ENCODE results near the gene IDS. TPM values are rescaled to one million over a fixed set of nuclear protein-coding genes. Genes with fewer than 3 reads are reported as not detected.
A peak's percentile ranks its signal among the peaks of the same experiment; 100 is the strongest.
"Not testable (repeated sequence)": the region's sequence is repeated elsewhere in the genome, so short reads cannot be mapped to it uniquely, and the experiment has no call there.

The IDS gene
- total RNA-seq, 2 experiments from 2014 or later, result 108 to 109 TPM

- Mint-ChIP-seq H3K4me3 (peak overlapping the region; percentile 16), H3K36me3 (peaks cover 14% of the 10 kb centered on the region), H3K4me1 (peaks cover 38% of the 10 kb centered on the region)
- not testable (repeated sequence) for DNase-seq; H3K9me3 Mint-ChIP-seq; ATAC-seq (ENCODE audit: low read depth); H3K27me3 Mint-ChIP-seq; H3K27ac Mint-ChIP-seq
- POLR2A ChIA-PET, result interaction anchor here (1.2 to 2.6 kb wide), 4 partner anchors 9 to 20 kb away, joined by 3 to 13 read pairs (median 6); partner anchors contain the start of genes EOLA1 and IDS
Observed at GRCh38 chrX:149520636-149521277, 15.7 kb upstream of the IDS start.

- DNase-seq (no peak), ATAC-seq (ENCODE audit: low read depth) (no peak)
- H3K9me3 Mint-ChIP-seq, result peaks cover 1% of the 10 kb centered on the region
- H3K27me3 Mint-ChIP-seq, result no peaks in the 10 kb centered on the region
- peaks cover 55% of the 10 kb centered on the region for H3K4me1 Mint-ChIP-seq
- POLR2A ChIA-PET, result no interaction called here
- no peak overlapping the region for H3K4me3 Mint-ChIP-seq
- peaks cover 14% of the 10 kb centered on the region for H3K36me3 Mint-ChIP-seq
- H3K27ac Mint-ChIP-seq, result no peak overlapping the region
Observed at GRCh38 chrX:149518236-149518635, 13.1 kb upstream of the IDS start.

GRCh38 chrX:149517308-149517707 is 12.2 kb upstream of the IDS start:
- H3K27me3 Mint-ChIP-seq, result no peaks in the 10 kb centered on the region
- no peak overlapping the region for H3K4me3 Mint-ChIP-seq

GRCh38 chrX:149516604-149517003 is 11.5 kb upstream of the IDS start:
- ATAC-seq (ENCODE audit: low read depth), result no peak
- Mint-ChIP-seq H3K4me1 (peaks cover 49% of the 10 kb centered on the region), H3K27ac (no peak overlapping the region)

More at GRCh38 chrX:149517308-149517707, 12.2 kb upstream of the IDS start:
- Mint-ChIP-seq H3K36me3 (peaks cover 14% of the 10 kb centered on the region), H3K4me1 (peaks cover 53% of the 10 kb centered on the region), H3K27ac (no peak overlapping the region), H3K9me3 (peaks cover 1% of the 10 kb centered on the region)
- DNase-seq (no peak), ATAC-seq (ENCODE audit: low read depth) (no peak)
- POLR2A ChIA-PET, result no interaction called here

GRCh38 chrX:149515954-149516602 is 11.0 kb upstream of the IDS start:
- peak overlapping the region; percentile 65 for H3K27ac Mint-ChIP-seq

More at GRCh38 chrX:149516604-149517003, 11.5 kb upstream of the IDS start:
- POLR2A ChIA-PET, result no interaction called here
- Mint-ChIP-seq H3K4me3 (no peak overlapping the region), H3K27me3 (no peaks in the 10 kb centered on the region), H3K36me3 (peaks cover 14% of the 10 kb centered on the region), H3K9me3 (peaks cover 1% of the 10 kb centered on the region)
- no peak for DNase-seq

GRCh38 chrX:149513825-149514428 is 8.8 kb upstream of the IDS start:
- DNase-seq (no peak), ATAC-seq (ENCODE audit: low read depth) (peak; percentile 57)
- POLR2A ChIA-PET, result interaction anchor here (1.0 to 2.1 kb wide), 4 partner anchors 8 to 26 kb away, joined by 4 to 8 read pairs (median 6); partner anchors contain the start of gene IDS
- H3K36me3 Mint-ChIP-seq, result peaks cover 7% of the 10 kb centered on the region
- peaks cover 38% of the 10 kb centered on the region for H3K4me1 Mint-ChIP-seq
- H3K4me3 Mint-ChIP-seq, result peak overlapping the region; percentile 22
- peaks cover 1% of the 10 kb centered on the region for H3K9me3 Mint-ChIP-seq
- H3K27me3 Mint-ChIP-seq, result no peaks in the 10 kb centered on the region
- peak overlapping the region; percentile 64 for H3K27ac Mint-ChIP-seq

More at GRCh38 chrX:149515954-149516602, 11.0 kb upstream of the IDS start:
- Mint-ChIP-seq H3K27me3 (no peaks in the 10 kb centered on the region), H3K4me1 (peaks cover 45% of the 10 kb centered on the region), H3K9me3 (peaks cover 1% of the 10 kb centered on the region), H3K36me3 (peaks cover 14% of the 10 kb centered on the region), H3K4me3 (peak overlapping the region; percentile 31)
- POLR2A ChIA-PET, result no interaction called here
- DNase-seq, result no peak
- ATAC-seq (ENCODE audit: low read depth), result no peak

GRCh38 chrX:149512225-149512885 is 7.2 kb upstream of the IDS start:
- Mint-ChIP-seq H3K9me3 (peaks cover 1% of the 10 kb centered on the region), H3K4me1 (peaks cover 36% of the 10 kb centered on the region), H3K36me3 (peaks cover 4% of the 10 kb centered on the region), H3K27ac (peak overlapping the region; percentile 67), H3K27me3 (peaks cover 3% of the 10 kb centered on the region), H3K4me3 (peak overlapping the region; percentile 50)
- ATAC-seq (ENCODE audit: low read depth), result peak; percentile 71
- POLR2A ChIA-PET, result interaction anchor here (0.6 to 2.8 kb wide), 6 partner anchors 9 to 28 kb away, joined by 3 to 12 read pairs (median 4); partner anchors contain the start of gene EOLA1
- peak; percentile 41 for DNase-seq

GRCh38 chrX:149511081-149511480 is 6.0 kb upstream of the IDS start:
- Mint-ChIP-seq H3K27me3 (peaks cover 3% of the 10 kb centered on the region), H3K27ac (no peak overlapping the region), H3K4me3 (no peak overlapping the region), H3K36me3 (peaks cover 2% of the 10 kb centered on the region), H3K9me3 (no peaks in the 10 kb centered on the region), H3K4me1 (peaks cover 30% of the 10 kb centered on the region)
- POLR2A ChIA-PET, result interaction anchor here (1.0 to 2.8 kb wide), 3 partner anchors 11 to 29 kb away, joined by 3 to 12 read pairs (median 8); partner anchors contain the start of gene EOLA1
- DNase-seq, result no peak
- ATAC-seq (ENCODE audit: low read depth), result no peak

GRCh38 chrX:149510386-149510785 is 5.3 kb upstream of the IDS start:
- no peak for ATAC-seq (ENCODE audit: low read depth)
- Mint-ChIP-seq H3K4me3 (no peak overlapping the region), H3K9me3 (no peaks in the 10 kb centered on the region), H3K4me1 (peaks cover 28% of the 10 kb centered on the region), H3K36me3 (no peaks in the 10 kb centered on the region), H3K27me3 (peaks cover 3% of the 10 kb centered on the region), H3K27ac (no peak overlapping the region)
- DNase-seq, result no peak
- POLR2A ChIA-PET, result interaction anchor here (1.0 to 2.8 kb wide), 2 partner anchors 11 to 30 kb away, joined by 3 to 8 read pairs; no protein-coding TSS in a partner anchor

GRCh38 chrX:149508467-149508866 is 3.4 kb upstream of the IDS start:
- Mint-ChIP-seq H3K27ac (no peak overlapping the region), H3K9me3 (no peaks in the 10 kb centered on the region), H3K27me3 (peaks cover 3% of the 10 kb centered on the region), H3K4me3 (no peak overlapping the region), H3K36me3 (peaks cover 1% of the 10 kb centered on the region), H3K4me1 (peaks cover 18% of the 10 kb centered on the region)
- POLR2A ChIA-PET, result no interaction called here
- DNase-seq (no peak), ATAC-seq (ENCODE audit: low read depth) (no peak)

GRCh38 chrX:149506349-149506748 is 1.2 kb upstream of the IDS start:
- Mint-ChIP-seq H3K9me3 (no peaks in the 10 kb centered on the region), H3K36me3 (peaks cover 4% of the 10 kb centered on the region), H3K4me3 (no peak overlapping the region), H3K4me1 (peaks cover 14% of the 10 kb centered on the region), H3K27ac (no peak overlapping the region), H3K27me3 (peaks cover 3% of the 10 kb centered on the region)
- DNase-seq, result no peak
- POLR2A ChIA-PET, result no interaction called here
- no peak for ATAC-seq (ENCODE audit: low read depth)

- Mint-ChIP-seq H3K27ac (peak overlapping the region; percentile 97), H3K4me1 (peaks cover 18% of the 10 kb centered on the region), H3K27me3 (peaks cover 3% of the 10 kb centered on the region), H3K36me3 (peaks cover 4% of the 10 kb centered on the region), H3K4me3 (peak overlapping the region; percentile 93), H3K9me3 (no peaks in the 10 kb centered on the region)
- POLR2A ChIA-PET, result interaction anchor here (0.6 to 2.3 kb wide), 6 partner anchors 8 to 1125 kb away, joined by 3 to 22 read pairs (median 6); partner anchors contain the start of gene EOLA1
- no peak for ATAC-seq (ENCODE audit: low read depth)
- DNase-seq, result no peak
Observed at GRCh38 chrX:149505671-149506070, 565 bp upstream of the IDS start.

Data from activated naive CD8-positive, alpha-beta T cell treated with anti-CD3 and anti-CD28 coated beads, Interleukin-2, amount 10 ng/mL, durations not matched to agents 7 days and 5 days (primary cell).